ENCODE results near the gene GAP43.
"Not testable (repeated sequence)": the region's sequence is repeated elsewhere in the genome, so short reads cannot be mapped to it uniquely, and the experiment has no call there.

Gene GAP43

GRCh38 chr3:115698851-115699591, 75.7 kb downstream of the GAP43 start:
- no peak for DNase-seq (ENCODE audit: low read depth)

GRCh38 chr3:115699706-115700105, 76.4 kb downstream of the GAP43 start:
- no peak for DNase-seq (ENCODE audit: low read depth)

- DNase-seq (ENCODE audit: low read depth) = no peak
Observed at GRCh38 chr3:115702598-115702997, 79.3 kb downstream of the GAP43 start.

GRCh38 chr3:115704661-115705338, 81.5 kb downstream of the GAP43 start:
- DNase-seq (ENCODE audit: low read depth) = no peak

- no peak for DNase-seq (ENCODE audit: low read depth)
Observed at GRCh38 chr3:115706311-115706829, 83.1 kb downstream of the GAP43 start.

- DNase-seq (ENCODE audit: low read depth) = no peak
Observed at GRCh38 chr3:115708540-115708939, 85.2 kb downstream of the GAP43 start.

GRCh38 chr3:115709093-115709492, 85.8 kb downstream of the GAP43 start:
- DNase-seq (ENCODE audit: low read depth) = no peak

GRCh38 chr3:115709931-115710330, 86.6 kb downstream of the GAP43 start:
- no peak for DNase-seq (ENCODE audit: low read depth)

- no peak for DNase-seq (ENCODE audit: low read depth)
Observed at GRCh38 chr3:115710799-115711198, 87.5 kb downstream of the GAP43 start.

GRCh38 chr3:115712871-115713270, 89.6 kb downstream of the GAP43 start:
- no peak for DNase-seq (ENCODE audit: low read depth)

- DNase-seq (ENCODE audit: low read depth) = no peak
Observed at GRCh38 chr3:115713284-115713683, 90.0 kb downstream of the GAP43 start.

GRCh38 chr3:115715241-115715745, 92.0 kb downstream of the GAP43 start:
- no peak for DNase-seq (ENCODE audit: low read depth)

GRCh38 chr3:115720983-115721382, 97.7 kb downstream of the GAP43 start:
- DNase-seq (ENCODE audit: low read depth) = no peak

GRCh38 chr3:115725800-115726199, 102.5 kb downstream of the GAP43 start:
- DNase-seq (ENCODE audit: low read depth) = no peak

GRCh38 chr3:115727135-115727534, 103.8 kb downstream of the GAP43 start:
- no peak for DNase-seq (ENCODE audit: low read depth)

- DNase-seq (ENCODE audit: low read depth) = no peak
Observed at GRCh38 chr3:115728013-115728412, 104.7 kb downstream of the GAP43 start.

- not testable (repeated sequence) for DNase-seq (ENCODE audit: low read depth)
Observed at GRCh38 chr3:115736341-115736740, 113.0 kb downstream of the GAP43 start.

GRCh38 chr3:115741650-115742049, 118.3 kb downstream of the GAP43 start:
- DNase-seq (ENCODE audit: low read depth) = no peak

- DNase-seq (ENCODE audit: low read depth) = not testable (repeated sequence)
Observed at GRCh38 chr3:115744516-115744915, 121.2 kb downstream of the GAP43 start.

- DNase-seq (ENCODE audit: low read depth) = not testable (repeated sequence)
Observed at GRCh38 chr3:115752978-115753377, 129.7 kb downstream of the GAP43 start.

GRCh38 chr3:115758076-115758763, 134.9 kb downstream of the GAP43 start:
- no peak for DNase-seq (ENCODE audit: low read depth)

- DNase-seq (ENCODE audit: low read depth) = no peak
Observed at GRCh38 chr3:115760716-115761115, 137.4 kb downstream of the GAP43 start.

GRCh38 chr3:115761927-115762305, 138.6 kb downstream of the GAP43 start:
- DNase-seq (ENCODE audit: low read depth) = no peak
